MCF 10A (cell line): ENCODE measurements around the gene LRP1B. TPM values are rescaled to one million over a fixed set of nuclear protein-coding genes. Genes with fewer than 3 reads are reported as not detected.
"Not testable (repeated sequence)": the region's sequence is repeated elsewhere in the genome, so short reads cannot be mapped to it uniquely, and the experiment has no call there.

Experiments
- BruUV-seq: library from RNA; stranded (reverse); fragments of 400-500 nt; replicated peaks from 2 replicates; lab custom pipeline; 2021; lab: Mats Ljungman, UMichigan
- CTCF ChIA-PET: fragments of 300-600 bp; sonication (Branson Sonifier 250); formaldehyde crosslinking; extraction: SDS; loops from one replicate; lab custom pipeline; 2021; ENCODE audit warnings: antibody characterized with exemption, inconsistent platforms; lab: Yijun Ruan, JAX
- POLR2A ChIA-PET: fragments of 300-600, 350-650 bp; sonication (Branson Sonifier 250); formaldehyde crosslinking; extraction: SDS; loops from one replicate; lab custom pipeline; 2020; ENCODE audit warnings: antibody characterized with exemption, inconsistent platforms; lab: Yijun Ruan, JAX
- DNase-seq: peaks from one replicate; pipeline ENCODE4 v3.0.0-alpha.2; 2018; ENCODE audit not compliant: unreplicated experiment
- H3K27ac Mint-ChIP-seq: one replicate; pipeline ENCODE4 v1.8.0; 2022; ENCODE audit warnings: mild to moderate bottlenecking, low read depth, mixed read lengths; ENCODE audit not compliant: unreplicated experiment
- H3K27me3 Mint-ChIP-seq: one replicate; pipeline ENCODE4 v1.8.0; 2022; ENCODE audit warnings: mixed read lengths; ENCODE audit not compliant: insufficient read depth, unreplicated experiment
- H3K36me3 Mint-ChIP-seq: one replicate; pipeline ENCODE4 v1.8.0; 2022; ENCODE audit warnings: mild to moderate bottlenecking, moderate library complexity, mixed read lengths; ENCODE audit not compliant: insufficient read depth, unreplicated experiment
- H3K4me1 Mint-ChIP-seq: one replicate; pipeline ENCODE4 v1.8.0; 2022; ENCODE audit warnings: mixed read lengths; ENCODE audit not compliant: insufficient read depth, unreplicated experiment
- H3K4me3 Mint-ChIP-seq: one replicate; pipeline ENCODE4 v1.8.0; 2022; ENCODE audit warnings: mild to moderate bottlenecking, moderate library complexity, mixed read lengths; ENCODE audit not compliant: unreplicated experiment
- H3K9me3 Mint-ChIP-seq: one replicate; pipeline ENCODE4 v1.8.0; 2022; ENCODE audit warnings: mixed read lengths; ENCODE audit not compliant: unreplicated experiment
- CTCF ChIP-seq: fragments of 200-600 bp; IDR thresholded peaks from one replicate; pipeline ENCODE4 v1.8.0; 2022; ENCODE audit warnings: antibody characterized with exemption, mild to moderate bottlenecking; ENCODE audit not compliant: unreplicated experiment
- intact Hi-C: fragments of 100-400 bp; cut with micrococcal nuclease; formaldehyde crosslinking; loops from 2 replicates; pipeline ENCODE4 v1.14.1; 2022
- total RNA-seq: library from RNA; stranded (reverse); gene quantifications from 2 replicates; pipeline ENCODE4 v1.2.3, GENCODE V29; 2022

Gene LRP1B
- total RNA-seq, 1 experiment from 2014 or later = not detected

GRCh38 chr2:140288213-140288612 lies 1842.6 kb downstream of the LRP1B start:
- TF ChIP-seq CTCF = no peak
- Mint-ChIP-seq H3K4me1 (no peaks in the 10 kb centered on the region), H3K27me3 (peaks cover 38% of the 10 kb centered on the region), H3K27ac (no peak overlapping the region), H3K4me3 (no peak overlapping the region), H3K36me3 (no peaks in the 10 kb centered on the region), H3K9me3 (no peaks in the 10 kb centered on the region)
- no TSS peak for BruUV-seq
- POLR2A ChIA-PET = no interaction called here
- no peak for DNase-seq
- intact Hi-C loops = no loop called here
- CTCF ChIA-PET = no interaction called here

- CTCF ChIA-PET = no interaction called here
- H3K27ac Mint-ChIP-seq = no peak overlapping the region
- H3K36me3 Mint-ChIP-seq = no peaks in the 10 kb centered on the region
- POLR2A ChIA-PET = no interaction called here
- H3K9me3 Mint-ChIP-seq = no peaks in the 10 kb centered on the region
- TF ChIP-seq CTCF = no peak
- H3K4me1 Mint-ChIP-seq = no peaks in the 10 kb centered on the region
- no peak for DNase-seq
- no TSS peak for BruUV-seq
- H3K4me3 Mint-ChIP-seq = no peak overlapping the region
- intact Hi-C loops = no loop called here
- peaks cover 30% of the 10 kb centered on the region for H3K27me3 Mint-ChIP-seq
Measured at GRCh38 chr2:140286377-140286776, 1844.4 kb downstream of the LRP1B start.

- CTCF ChIA-PET, DNase-seq, H3K9me3 Mint-ChIP-seq, H3K4me3 Mint-ChIP-seq, intact Hi-C loops, H3K36me3 Mint-ChIP-seq, BruUV-seq, H3K4me1 Mint-ChIP-seq, H3K27ac Mint-ChIP-seq: not testable (repeated sequence)
- peaks cover 51% of the 10 kb centered on the region for H3K27me3 Mint-ChIP-seq
- POLR2A ChIA-PET = interaction anchor here (0.8 kb wide), 1 partner anchor 446 kb away, joined by 3 read pairs; no protein-coding TSS in a partner anchor
Measured at GRCh38 chr2:140277344-140277743, 1853.5 kb downstream of the LRP1B start.

- H3K27ac Mint-ChIP-seq = no peak overlapping the region
- no peak overlapping the region for H3K4me3 Mint-ChIP-seq
- no peak for DNase-seq
- H3K4me1 Mint-ChIP-seq = no peaks in the 10 kb centered on the region
- intact Hi-C loops = no loop called here
- no TSS peak for BruUV-seq
- H3K27me3 Mint-ChIP-seq = peaks cover 48% of the 10 kb centered on the region
- peaks cover 6% of the 10 kb centered on the region for H3K36me3 Mint-ChIP-seq
- ChIA-PET CTCF (no interaction called here), POLR2A (interaction anchor here (0.6 to 0.8 kb wide), 2 partner anchors 447 to 458 kb away, joined by 3 to 5 read pairs; no protein-coding TSS in a partner anchor)
- no peaks in the 10 kb centered on the region for H3K9me3 Mint-ChIP-seq
- no peak for TF ChIP-seq CTCF
Measured at GRCh38 chr2:140276661-140277060, 1854.2 kb downstream of the LRP1B start.

- Mint-ChIP-seq H3K27me3 (peaks cover 51% of the 10 kb centered on the region), H3K27ac (no peak overlapping the region), H3K36me3 (peaks cover 6% of the 10 kb centered on the region), H3K4me1 (no peaks in the 10 kb centered on the region), H3K9me3 (no peaks in the 10 kb centered on the region), H3K4me3 (no peak overlapping the region)
- intact Hi-C loops = no loop called here
- DNase-seq = no peak
- ChIA-PET POLR2A (no interaction called here), CTCF (interaction anchor here (0.8 kb wide), 1 partner anchor 12 kb away, joined by 3 read pairs; no protein-coding TSS in a partner anchor)
- no TSS peak for BruUV-seq
- TF ChIP-seq CTCF = no peak
Measured at GRCh38 chr2:140275427-140275826, 1855.4 kb downstream of the LRP1B start.
